Loucy (cell line): ENCODE measurements around the gene PFKFB3.

Source experiments
- EZH2phosphoT487 ChIP-seq: fragments of 200-600 bp; IDR thresholded peaks from 2 replicates; pipeline ENCODE4 v1.6.1; 2018; ENCODE audit warnings: antibody characterized with exemption, mild to moderate bottlenecking, moderate library complexity, borderline replicate concordance
- TF ChIP-seq, protein P1 (sequence below): fragments of 200-600 bp; sonication (generic); conservative IDR thresholded peaks from 2 replicates; pipeline ENCODE4 v1.5.1; 2014; ENCODE audit warnings: mild to moderate bottlenecking, antibody characterized with exemption, low read length

DNA sequence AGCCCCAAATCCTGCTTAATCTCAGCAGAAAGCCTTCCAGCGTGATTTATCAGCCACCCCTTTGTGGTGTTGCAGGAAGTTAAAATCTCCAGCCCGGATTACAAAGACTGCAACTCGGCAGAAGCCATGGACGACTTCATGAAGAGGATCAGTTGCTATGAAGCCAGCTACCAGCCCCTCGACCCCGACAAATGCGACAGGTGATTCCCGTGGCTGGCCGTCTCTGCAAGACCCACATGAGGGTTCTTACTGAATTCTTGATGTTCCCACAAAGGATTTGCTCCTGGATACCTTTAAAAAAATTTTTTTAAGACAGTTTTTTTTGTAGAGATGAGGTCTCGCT, 16.7 kb downstream of the PFKFB3 start:
- TF ChIP-seq, protein P1, sequence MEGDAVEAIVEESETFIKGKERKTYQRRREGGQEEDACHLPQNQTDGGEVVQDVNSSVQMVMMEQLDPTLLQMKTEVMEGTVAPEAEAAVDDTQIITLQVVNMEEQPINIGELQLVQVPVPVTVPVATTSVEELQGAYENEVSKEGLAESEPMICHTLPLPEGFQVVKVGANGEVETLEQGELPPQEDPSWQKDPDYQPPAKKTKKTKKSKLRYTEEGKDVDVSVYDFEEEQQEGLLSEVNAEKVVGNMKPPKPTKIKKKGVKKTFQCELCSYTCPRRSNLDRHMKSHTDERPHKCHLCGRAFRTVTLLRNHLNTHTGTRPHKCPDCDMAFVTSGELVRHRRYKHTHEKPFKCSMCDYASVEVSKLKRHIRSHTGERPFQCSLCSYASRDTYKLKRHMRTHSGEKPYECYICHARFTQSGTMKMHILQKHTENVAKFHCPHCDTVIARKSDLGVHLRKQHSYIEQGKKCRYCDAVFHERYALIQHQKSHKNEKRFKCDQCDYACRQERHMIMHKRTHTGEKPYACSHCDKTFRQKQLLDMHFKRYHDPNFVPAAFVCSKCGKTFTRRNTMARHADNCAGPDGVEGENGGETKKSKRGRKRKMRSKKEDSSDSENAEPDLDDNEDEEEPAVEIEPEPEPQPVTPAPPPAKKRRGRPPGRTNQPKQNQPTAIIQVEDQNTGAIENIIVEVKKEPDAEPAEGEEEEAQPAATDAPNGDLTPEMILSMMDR, result no peak
- TF ChIP-seq EZH2phosphoT487, result no peak
